ENCODE measurements around the gene RXRA. TPM values are rescaled to one million over a fixed set of nuclear protein-coding genes. Genes with fewer than 3 reads are reported as not detected.

Gene RXRA
- total and polyA plus RNA-seq, 2 of the 4 experiments (the other 2 are of a cell fraction), result 7.5 to 17.9 TPM

GRCh38 chr9:134328841-134329575 is 2.8 kb downstream of the RXRA start:
- H3K79me1 ChIP-seq (ENCODE audit: low read depth in 1 of 2, low read length in 2 of 2), result peaks cover 0 to 68% of the 10 kb centered on the region in 2 experiments; a peak in 3 of 4 replicates
- H3K23ac ChIP-seq (ENCODE audit: low read depth, low read length), result peak overlapping the region; percentile 90; the same call in 1 of the 2 replicates
- H3K56ac ChIP-seq (ENCODE audit: extremely low read depth, insufficient read depth, low read length), result peak overlapping the region; percentile 35; the same call in 1 of the 2 replicates
- H3K9me1 ChIP-seq (ENCODE audit: insufficient read depth, low read length), result peaks cover 26% of the 10 kb centered on the region; the same call in 1 of the 2 replicates
- no peaks in the 10 kb centered on the region for H3K9me3 ChIP-seq (ENCODE audit: control insufficient read depth, insufficient read depth, low read length)
- peak overlapping the region in 1 of 2 experiments; percentile 73; a peak in 2 of 4 replicates for H4K8ac ChIP-seq (ENCODE audit: low read depth in 2 of 2, low read length in 2 of 2)
- peak overlapping the region; percentile 65 for H4K91ac ChIP-seq (ENCODE audit: insufficient read depth, low read depth, low read length)
- peaks cover 71% of the 10 kb centered on the region for H4K20me1 ChIP-seq (ENCODE audit: insufficient read depth, low read length)
- peak overlapping the region; percentile 74 for H3K4me3 ChIP-seq (ENCODE audit: insufficient read depth, low read depth, low read length)
- H3K4me1 ChIP-seq (ENCODE audit: control insufficient read depth, insufficient read depth, low read length), result peaks cover 50% of the 10 kb centered on the region
- in situ Hi-C loops (cut with MboI; ENCODE audit: low sequenced_read_pairs), result no loop called here
- ChIA-PET CTCF (interaction anchor here (0.8 to 1.8 kb wide), 3 partner anchors 114 to 159 kb away, joined by 3 to 8 read pairs (median 3); no protein-coding TSS in a partner anchor), POLR2A (ENCODE audit: unreplicated experiment) (no interaction called here)
- peak overlapping the region; percentile 95 for H3K14ac ChIP-seq (replicated peaks; ENCODE audit: low read depth, low read length)
- no peak for DNase-seq
- 21% methylated on average over 13 of the region's 31 CpGs; no CpG with 5 or more reads in 1 of the 2 experiments for WGBS, 2 experiments (ENCODE audit: extremely low coverage in 2 of 2, insufficient read length in 1 of 2)
- H2AK5ac ChIP-seq (ENCODE audit: low read depth, low read length), result peak overlapping the region; percentile 35
- H3K27ac ChIP-seq (ENCODE audit: insufficient read depth, low read length), result peak overlapping the region; percentile 84
- peak overlapping the region; percentile 16; the same call in 1 of the 2 replicates for H3K18ac ChIP-seq (ENCODE audit: low read depth, low read length)
- TF ChIP-seq ELK1 (IDR thresholded peaks at IDR 0.05; ENCODE audit: borderline replicate concordance, low read depth, low read length), result no peak
- peak; percentile 74 for TF ChIP-seq USF2 (IDR thresholded peaks at IDR 0.05; ENCODE audit: low read depth, low read length)
- TF ChIP-seq NFE2L2 (IDR thresholded peaks at IDR 0.05; ENCODE audit: low read depth, low read length), result no peak
- no peak for TF ChIP-seq BHLHE40 (IDR thresholded peaks at IDR 0.05; ENCODE audit: low read depth, low read length)
- TF ChIP-seq CHD1 (IDR thresholded peaks at IDR 0.05; ENCODE audit: low read depth, low read length), result no peak
- TF ChIP-seq POLR2A (IDR thresholded peaks at IDR 0.05; ENCODE audit: low read depth, low read length), result no peak
- TF ChIP-seq SMC3 (IDR thresholded peaks at IDR 0.05; ENCODE audit: low read depth, low read length), result no peak
- TF ChIP-seq MAFK (IDR thresholded peaks at IDR 0.05; ENCODE audit: low read depth, low read length), result no peak
- TF ChIP-seq MXI1 (IDR thresholded peaks at IDR 0.05; ENCODE audit: borderline replicate concordance, low read depth, low read length), result no peak
- no peak overlapping the region for H2BK15ac ChIP-seq (ENCODE audit: low read depth, low read length)
- H3K4me2 ChIP-seq (ENCODE audit: low read depth, low read length), result peak overlapping the region; percentile 93
- no TSS peak for BruUV-seq (replicated peaks)
- no peaks in the 10 kb centered on the region for H3K27me3 ChIP-seq (ENCODE audit: control insufficient read depth, insufficient read depth, low read length)
- peak; percentile 1 for ATAC-seq (ENCODE audit: low read depth)
- H4K5ac ChIP-seq (ENCODE audit: low read depth, low read length), result peak overlapping the region; percentile 26; the same call in 1 of the 2 replicates
- dilution Hi-C loops (cut with HindIII; ENCODE audit: low sequenced_read_pairs, unreplicated experiment), result no loop called here
- no peaks in the 10 kb centered on the region for H3K36me3 ChIP-seq (ENCODE audit: control insufficient read depth, insufficient read depth, low read length)
- H3K4ac ChIP-seq (ENCODE audit: low read depth, low read length), result peak overlapping the region; percentile 87
- H3K9ac ChIP-seq (ENCODE audit: low read depth, low read length), result peak overlapping the region; percentile 75
- peak overlapping the region; percentile 73 for H2BK5ac ChIP-seq (ENCODE audit: low read depth, low read length, poor library complexity, severe bottlenecking)
- peak overlapping the region; percentile 92 for H2AK9ac ChIP-seq (replicated peaks; ENCODE audit: low read depth, low read length, poor library complexity)
- peak overlapping the region; percentile 69 for H2AFZ ChIP-seq (replicated peaks; ENCODE audit: low read length, poor library complexity)
- peak overlapping the region; percentile 83 for H2BK120ac ChIP-seq (ENCODE audit: low read depth, low read length)
- H2BK20ac ChIP-seq (ENCODE audit: low read depth, low read length), result no peak overlapping the region
- intact Hi-C loops (cut with micrococcal nuclease), result loop anchor here (1.0 to 10.0 kb wide), 3 partner anchors 142 to 264 kb away; partner anchors contain the start of gene BRD3
